ENCODE results near the gene FES.

FES gene

DNA sequence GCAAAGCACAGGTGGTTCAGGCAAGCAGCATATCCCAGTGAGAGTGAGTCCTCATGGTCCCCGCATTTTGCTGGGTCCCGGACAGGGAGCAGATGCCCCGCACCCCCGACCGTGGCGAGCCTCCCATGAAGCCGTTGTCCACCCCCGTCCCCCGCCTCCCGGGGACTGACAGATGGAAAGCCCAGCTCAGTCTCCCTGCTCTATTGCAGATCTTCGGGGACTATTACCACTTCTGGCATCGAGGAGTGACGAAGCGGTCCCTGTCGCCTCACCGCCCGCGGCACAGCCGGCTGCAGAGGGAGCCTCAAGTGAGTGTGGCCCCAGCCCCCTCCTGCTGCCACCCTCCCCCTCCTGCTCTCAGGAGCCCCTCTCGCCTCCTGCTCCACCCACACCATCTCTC is 8.3 kb upstream of the FES start:
- DNase-seq (ENCODE audit: low spot score) = no peak

DNA sequence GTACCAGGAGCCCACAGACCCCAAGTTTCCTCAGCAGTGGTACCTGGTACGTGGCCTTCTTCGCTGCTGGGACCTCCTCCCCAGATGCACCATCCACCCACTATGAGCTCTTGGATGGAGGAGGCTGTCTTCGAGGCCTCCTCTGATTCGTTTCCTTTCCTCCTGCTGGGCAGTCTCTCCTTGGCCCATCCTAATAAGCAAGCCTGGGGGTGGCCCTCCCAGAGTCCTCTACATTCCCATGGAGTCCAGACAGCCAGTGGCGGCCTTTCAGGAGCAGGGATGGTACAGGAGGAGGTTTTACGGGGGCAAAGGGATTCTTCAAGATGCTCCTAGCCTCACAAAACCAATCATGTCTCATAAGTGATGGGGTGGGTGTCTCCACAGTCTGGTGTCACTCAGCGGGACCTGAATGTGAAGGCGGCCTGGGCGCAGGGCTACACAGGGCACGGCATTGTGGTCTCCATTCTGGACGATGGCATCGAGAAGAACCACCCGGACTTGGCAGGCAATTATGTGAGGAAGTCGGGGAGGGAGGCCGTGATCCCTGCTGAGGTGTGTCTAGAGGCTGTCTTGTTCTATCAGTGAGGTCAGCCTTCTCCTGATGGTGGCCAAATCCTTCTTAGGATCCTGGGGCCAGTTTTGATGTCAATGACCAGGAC is 7.7 kb upstream of the FES start:
- DNase-seq (ENCODE audit: low spot score) = no peak

DNA sequence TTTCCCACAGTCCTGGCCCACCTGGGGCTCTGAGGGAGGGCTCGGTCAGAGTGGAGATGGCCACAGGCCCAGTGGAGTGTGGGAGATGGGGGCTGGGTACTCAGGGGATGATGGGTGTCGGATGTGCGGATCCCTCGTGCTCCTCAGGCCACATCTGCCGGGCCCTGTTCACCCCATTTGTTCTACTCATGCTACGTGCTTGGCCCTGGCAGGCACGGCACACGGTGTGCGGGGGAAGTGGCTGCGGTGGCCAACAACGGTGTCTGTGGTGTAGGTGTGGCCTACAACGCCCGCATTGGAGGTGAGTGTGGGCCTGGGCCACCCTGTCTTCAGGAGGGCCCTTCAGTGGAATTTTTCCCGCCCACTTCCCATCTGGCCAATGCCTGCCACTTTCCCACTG is 7.0 kb upstream of the FES start:
- DNase-seq (ENCODE audit: low spot score) = no peak

DNA sequence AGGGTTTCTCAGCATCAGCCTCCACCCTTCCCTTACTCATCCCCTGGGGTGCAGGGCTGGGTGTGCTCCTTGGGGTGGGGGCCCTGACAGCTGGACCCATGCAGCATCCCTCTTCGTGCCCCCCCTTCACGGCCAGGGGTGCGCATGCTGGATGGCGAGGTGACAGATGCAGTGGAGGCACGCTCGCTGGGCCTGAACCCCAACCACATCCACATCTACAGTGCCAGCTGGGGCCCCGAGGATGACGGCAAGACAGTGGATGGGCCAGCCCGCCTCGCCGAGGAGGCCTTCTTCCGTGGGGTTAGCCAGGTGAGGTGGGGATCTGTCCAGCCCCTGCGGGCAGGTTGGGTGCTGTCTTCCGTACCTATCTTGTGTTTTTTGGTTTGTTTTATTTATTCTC is 6.3 kb upstream of the FES start:
- no peak for DNase-seq (ENCODE audit: low spot score)

DNA sequence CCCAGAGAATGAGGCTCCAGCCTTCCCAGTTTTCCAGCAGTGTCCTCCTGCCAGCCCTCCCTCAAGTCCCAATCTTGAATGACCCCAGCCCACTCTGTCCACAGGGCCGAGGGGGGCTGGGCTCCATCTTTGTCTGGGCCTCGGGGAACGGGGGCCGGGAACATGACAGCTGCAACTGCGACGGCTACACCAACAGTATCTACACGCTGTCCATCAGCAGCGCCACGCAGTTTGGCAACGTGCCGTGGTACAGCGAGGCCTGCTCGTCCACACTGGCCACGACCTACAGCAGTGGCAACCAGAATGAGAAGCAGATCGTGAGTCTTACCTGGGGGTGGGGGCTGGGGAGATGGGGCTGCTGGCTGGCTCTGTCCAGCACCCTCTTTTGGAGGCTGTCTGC is 5.6 kb upstream of the FES start:
- no peak for DNase-seq (ENCODE audit: low spot score)

DNA sequence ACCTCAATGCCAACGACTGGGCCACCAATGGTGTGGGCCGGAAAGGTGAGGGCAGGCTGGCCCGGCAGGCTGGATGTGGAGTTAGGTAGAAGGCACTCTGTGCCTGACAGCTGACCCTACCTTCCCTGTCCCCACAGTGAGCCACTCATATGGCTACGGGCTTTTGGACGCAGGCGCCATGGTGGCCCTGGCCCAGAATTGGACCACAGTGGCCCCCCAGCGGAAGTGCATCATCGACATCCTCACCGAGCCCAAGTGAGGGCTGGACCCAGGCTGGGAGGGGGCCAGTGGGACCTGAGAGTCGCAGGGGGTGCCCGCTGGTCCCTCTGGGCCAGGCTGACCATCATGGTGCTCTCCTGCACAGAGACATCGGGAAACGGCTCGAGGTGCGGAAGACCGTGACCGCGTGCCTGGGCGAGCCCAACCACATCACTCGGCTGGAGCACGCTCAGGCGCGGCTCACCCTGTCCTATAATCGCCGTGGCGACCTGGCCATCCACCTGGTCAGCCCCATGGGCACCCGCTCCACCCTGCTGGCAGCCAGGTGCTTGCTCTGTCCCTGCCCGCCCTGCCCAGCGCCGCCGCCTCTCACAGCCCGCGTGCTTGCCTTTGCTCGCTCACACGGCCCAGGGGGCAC is 4.5 kb upstream of the FES start:
- DNase-seq (ENCODE audit: low spot score) = no peak

DNA sequence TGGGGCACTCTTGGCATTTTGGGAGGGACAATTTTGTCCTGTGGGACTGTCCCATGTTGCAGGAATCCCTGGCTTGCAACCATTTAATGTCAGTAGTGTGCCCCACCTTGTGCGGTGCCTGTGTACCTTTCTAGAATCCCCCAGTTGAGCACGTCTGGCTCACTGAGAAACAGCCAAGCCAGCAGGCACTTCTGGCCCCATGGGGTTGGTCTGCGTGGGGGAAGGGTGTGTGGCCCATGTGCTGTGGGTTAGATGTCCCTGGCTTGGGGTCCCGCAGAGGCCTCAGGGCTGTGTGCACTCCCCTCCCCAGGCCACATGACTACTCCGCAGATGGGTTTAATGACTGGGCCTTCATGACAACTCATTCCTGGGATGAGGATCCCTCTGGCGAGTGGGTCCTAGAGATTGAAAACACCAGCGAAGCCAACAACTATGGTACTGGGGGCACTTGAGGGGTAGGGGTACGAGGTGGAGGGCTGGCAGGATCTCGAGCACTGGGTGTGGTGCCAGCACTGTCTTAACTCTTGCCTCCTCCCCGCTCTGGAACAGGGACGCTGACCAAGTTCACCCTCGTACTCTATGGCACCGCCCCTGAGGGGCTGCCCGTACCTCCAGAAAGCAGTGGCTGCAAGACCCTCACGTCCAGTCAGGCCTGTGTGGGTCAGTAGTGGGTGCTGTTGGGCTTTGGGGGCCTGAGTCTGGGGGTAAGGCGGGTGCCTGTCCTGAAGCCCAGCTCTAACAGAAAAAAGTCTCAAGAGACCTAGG is 3.7 kb upstream of the FES start:
- DNase-seq (ENCODE audit: low spot score) = no peak

DNA sequence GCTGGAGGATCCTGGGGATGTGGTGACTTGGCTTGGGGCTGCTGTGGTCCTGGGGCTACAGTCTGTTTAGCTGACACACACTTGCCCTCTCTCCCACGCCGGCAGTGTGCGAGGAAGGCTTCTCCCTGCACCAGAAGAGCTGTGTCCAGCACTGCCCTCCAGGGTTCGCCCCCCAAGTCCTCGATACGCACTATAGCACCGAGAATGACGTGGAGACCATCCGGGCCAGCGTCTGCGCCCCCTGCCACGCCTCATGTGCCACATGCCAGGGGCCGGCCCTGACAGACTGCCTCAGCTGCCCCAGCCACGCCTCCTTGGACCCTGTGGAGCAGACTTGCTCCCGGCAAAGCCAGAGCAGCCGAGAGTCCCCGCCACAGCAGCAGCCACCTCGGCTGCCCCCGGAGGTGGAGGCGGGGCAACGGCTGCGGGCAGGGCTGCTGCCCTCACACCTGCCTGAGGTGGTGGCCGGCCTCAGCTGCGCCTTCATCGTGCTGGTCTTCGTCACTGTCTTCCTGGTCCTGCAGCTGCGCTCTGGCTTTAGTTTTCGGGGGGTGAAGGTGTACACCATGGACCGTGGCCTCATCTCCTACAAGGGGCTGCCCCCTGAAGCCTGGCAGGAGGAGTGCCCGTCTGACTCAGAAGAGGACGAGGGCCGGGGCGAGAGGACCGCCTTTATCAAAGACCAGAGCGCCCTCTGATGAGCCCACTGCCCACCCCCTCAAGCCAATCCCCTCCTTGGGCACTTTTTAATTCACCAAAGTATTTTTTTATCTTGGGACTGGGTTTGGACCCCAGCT is 2.9 kb upstream of the FES start:
- no peak for DNase-seq (ENCODE audit: low spot score)

DNA sequence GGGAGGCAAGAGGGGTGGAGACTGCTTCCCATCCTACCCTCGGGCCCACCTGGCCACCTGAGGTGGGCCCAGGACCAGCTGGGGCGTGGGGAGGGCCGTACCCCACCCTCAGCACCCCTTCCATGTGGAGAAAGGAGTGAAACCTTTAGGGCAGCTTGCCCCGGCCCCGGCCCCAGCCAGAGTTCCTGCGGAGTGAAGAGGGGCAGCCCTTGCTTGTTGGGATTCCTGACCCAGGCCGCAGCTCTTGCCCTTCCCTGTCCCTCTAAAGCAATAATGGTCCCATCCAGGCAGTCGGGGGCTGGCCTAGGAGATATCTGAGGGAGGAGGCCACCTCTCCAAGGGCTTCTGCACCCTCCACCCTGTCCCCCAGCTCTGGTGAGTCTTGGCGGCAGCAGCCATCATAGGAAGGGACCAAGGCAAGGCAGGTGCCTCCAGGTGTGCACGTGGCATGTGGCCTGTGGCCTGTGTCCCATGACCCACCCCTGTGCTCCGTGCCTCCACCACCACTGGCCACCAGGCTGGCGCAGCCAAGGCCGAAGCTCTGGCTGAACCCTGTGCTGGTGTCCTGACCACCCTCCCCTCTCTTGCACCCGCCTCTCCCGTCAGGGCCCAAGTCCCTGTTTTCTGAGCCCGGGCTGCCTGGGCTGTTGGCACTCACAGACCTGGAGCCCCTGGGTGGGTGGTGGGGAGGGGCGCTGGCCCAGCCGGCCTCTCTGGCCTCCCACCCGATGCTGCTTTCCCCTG is 2.2 kb upstream of the FES start:
- DNase-seq (ENCODE audit: low spot score) = no peak

DNA sequence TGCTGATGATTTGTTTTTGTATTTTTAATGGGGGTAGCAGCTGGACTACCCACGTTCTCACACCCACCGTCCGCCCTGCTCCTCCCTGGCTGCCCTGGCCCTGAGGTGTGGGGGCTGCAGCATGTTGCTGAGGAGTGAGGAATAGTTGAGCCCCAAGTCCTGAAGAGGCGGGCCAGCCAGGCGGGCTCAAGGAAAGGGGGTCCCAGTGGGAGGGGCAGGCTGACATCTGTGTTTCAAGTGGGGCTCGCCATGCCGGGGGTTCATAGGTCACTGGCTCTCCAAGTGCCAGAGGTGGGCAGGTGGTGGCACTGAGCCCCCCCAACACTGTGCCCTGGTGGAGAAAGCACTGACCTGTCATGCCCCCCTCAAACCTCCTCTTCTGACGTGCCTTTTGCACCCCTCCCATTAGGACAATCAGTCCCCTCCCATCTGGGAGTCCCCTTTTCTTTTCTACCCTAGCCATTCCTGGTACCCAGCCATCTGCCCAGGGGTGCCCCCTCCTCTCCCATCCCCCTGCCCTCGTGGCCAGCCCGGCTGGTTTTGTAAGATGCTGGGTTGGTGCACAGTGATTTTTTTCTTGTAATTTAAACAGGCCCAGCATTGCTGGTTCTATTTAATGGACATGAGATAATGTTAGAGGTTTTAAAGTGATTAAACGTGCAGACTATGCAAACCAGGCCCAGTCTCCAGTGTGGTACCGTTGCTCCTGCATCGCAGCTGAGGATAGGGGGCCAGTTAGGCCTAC is 1.4 kb upstream of the FES start:
- no peak for DNase-seq (ENCODE audit: low spot score)

DNA sequence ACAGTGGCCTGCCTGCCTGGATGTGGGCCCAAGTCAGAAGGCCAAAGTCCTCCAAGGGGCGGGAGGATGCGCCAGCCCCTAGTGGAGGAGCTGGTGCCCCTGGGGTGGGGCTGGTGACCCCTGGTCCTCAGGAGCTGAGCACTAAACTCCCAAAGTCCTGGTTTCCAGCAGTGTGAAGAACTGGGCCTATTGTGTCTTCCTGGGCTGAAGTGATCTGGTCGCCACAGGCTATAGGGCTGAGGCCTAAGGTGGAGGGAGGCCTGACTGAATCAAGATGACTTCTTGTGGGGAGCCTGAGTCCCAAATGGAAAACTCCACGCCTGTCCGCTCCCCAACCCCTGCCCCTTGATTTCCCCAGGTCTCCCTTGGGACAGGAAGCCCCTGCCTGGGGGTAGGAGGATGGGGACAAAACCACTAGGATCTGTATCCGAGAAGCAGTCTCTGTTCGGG is 753 bp upstream of the FES start:
- no peak for DNase-seq (ENCODE audit: low spot score)

DNA sequence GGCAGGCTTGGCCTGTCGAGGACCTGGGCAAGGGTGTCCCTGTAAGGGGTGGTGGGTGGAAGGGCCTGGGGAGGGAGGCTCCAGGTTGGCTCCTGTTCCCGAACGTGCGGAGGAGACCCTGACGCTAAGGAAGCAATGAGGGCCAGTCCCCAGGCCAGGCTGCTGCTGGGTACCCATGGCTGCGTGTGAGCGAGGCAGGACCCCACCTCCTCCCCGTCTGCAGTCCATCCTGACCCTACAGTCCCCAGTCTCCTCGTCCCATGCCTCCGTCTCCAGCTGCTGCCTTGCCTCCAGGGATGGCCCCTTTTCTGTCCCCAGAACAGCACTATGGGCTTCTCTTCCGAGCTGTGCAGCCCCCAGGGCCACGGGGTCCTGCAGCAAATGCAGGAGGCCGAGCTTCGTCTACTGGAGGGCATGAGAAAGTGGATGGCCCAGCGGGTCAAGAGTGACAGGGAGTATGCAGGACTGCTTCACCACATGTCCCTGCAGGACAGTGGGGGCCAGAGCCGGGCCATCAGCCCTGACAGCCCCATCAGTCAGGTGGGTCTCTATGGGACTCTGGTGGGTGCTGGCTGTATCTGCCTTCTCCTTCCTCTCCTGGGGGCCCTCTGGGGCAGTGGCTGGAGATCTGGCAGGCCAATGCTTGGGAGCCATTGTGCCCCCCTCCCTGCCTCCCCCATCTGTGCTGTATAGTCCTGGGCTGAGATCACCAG is 571 bp downstream of the FES start:
- no peak for DNase-seq (ENCODE audit: low spot score)

DNA sequence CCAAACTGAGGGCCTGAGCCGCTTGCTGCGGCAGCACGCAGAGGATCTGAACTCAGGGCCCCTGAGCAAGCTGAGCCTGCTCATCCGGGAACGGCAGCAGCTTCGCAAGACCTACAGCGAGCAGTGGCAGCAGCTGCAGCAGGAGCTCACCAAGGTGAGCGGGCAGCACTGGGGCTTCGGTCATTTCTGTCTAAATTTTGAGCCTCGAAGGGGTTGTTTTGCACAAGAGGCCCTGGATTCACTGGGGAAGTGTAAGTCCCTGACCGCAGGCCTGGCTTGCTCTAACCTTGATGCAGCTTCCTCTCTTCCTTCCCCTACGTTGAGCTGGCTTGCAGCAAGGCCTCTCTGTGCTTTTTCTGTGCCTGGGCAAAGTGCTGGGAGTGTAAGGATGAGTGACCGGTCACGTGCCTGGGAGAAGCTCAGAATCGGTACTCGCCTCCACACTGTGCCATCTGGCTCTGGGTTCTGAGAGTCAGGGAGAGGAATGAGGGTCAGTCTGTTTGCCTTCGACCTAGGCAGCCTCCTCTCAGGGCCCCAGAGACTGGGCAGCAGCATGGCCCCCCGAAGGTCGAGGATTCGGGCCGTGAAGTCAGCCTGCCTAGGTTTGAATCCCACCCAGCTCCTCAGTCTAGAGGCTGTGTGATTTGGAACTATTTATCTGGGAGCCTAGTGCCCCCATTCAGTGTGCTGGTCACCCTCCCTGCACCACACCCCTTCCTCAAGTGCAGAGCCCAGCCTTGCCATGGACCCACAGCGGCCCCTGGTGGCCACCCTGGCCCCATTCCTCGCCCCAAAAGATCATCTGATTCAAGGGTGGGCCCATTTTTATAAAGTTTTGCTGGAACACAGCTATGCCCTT is 1.4 kb downstream of the FES start:
- peak; percentile 40 for DNase-seq (ENCODE audit: low spot score)

DNA sequence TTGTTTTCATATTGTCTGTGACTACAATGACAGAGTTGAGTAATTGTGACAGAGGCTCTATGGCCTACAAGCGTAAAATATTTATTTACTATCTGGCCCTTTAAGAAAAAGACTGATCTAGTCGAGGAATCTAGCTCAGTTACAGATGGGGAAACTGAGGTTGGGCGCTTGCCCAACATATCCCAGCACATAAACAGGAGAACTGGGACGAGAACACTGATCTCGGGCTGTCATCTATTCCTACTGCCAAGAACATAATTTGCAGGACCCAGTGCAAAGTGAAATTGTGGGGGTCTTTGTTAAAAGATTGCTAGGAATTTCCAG is 1.9 kb downstream of the FES start:
- no peak for DNase-seq (ENCODE audit: low spot score)

DNA sequence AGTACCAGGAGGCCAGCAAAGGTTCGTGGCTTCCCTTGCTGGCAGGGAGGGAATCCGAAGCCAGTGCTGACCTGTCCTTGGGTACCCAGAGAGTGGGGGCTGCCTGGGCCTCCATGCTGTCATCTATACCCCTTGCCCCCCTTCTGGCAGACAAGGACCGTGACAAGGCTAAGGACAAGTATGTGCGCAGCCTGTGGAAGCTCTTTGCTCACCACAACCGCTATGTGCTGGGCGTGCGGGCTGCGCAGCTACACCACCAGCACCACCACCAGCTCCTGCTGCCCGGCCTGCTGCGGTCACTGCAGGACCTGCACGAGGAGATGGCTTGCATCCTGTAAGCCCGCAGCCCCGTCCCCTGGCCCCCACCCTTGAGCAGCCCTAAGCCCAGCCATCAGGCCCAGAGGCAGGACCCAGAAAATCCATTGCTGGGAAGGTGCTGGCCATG is 2.8 kb downstream of the FES start:
- no peak for DNase-seq (ENCODE audit: low spot score)

DNA sequence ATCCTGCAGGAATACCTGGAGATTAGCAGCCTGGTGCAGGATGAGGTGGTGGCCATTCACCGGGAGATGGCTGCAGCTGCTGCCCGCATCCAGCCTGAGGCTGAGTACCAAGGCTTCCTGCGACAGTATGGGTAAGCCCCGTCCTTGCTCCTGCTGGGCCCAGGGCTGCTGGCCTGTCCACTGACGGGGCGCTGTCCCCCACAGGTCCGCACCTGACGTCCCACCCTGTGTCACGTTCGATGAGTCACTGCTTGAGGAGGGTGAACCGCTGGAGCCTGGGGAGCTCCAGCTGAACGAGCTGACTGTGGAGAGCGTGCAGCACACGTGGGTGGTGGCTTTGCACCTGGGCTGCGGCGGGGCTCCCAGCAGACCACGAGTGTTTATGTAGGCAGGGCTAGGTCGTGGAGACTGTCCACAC is 5.0 kb downstream of the FES start:
- no peak for DNase-seq (ENCODE audit: low spot score)

DNA sequence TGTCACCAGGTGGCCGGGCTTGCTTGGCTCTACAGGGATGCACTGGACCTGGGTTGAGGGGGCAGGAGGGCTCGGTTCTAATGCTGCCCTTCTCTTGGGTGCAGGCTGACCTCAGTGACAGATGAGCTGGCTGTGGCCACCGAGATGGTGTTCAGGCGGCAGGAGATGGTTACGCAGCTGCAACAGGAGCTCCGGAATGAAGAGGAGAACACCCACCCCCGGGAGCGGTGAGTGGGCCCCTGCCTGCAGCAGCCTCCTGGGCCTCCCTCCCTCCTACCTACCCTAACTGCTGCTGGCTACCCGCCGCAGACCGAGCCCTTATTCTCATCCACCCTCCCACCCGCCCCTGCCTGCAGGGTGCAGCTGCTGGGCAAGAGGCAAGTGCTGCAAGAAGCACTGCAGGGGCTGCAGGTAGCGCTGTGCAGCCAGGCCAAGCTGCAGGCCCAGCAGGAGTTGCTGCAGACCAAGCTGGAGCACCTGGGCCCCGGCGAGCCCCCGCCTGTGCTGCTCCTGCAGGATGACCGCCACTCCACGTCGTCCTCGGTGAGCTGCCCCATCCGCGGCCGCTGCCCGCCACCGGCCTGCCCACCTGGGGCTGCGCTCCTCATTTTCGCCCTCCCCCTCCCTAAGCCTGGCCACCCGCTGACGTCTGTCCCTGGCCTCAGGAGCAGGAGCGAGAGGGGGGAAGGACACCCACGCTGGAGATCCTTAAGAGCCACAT is 5.6 kb downstream of the FES start:
- DNase-seq (ENCODE audit: low spot score) = no peak

DNA sequence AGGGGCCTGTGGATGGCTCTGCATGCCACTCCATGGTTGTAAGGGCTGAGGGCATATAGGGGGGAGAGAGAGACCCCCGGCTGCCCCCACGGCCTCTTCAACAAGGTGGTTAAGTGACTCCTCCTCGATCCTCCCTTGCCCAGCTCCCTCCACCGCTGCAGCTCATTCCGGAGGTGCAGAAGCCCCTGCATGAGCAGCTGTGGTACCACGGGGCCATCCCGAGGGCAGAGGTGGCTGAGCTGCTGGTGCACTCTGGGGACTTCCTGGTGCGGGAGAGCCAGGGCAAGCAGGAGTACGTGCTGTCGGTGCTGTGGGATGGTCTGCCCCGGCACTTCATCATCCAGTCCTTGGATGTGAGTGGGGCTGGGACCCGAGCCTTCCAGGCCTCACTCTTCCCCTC is 6.5 kb downstream of the FES start:
- no peak for DNase-seq (ENCODE audit: low spot score)
